Inferior parietal cortex (tissue), 1 donor: ENCODE data around the gene ST6GALNAC3.

Source experiments
- DNase-seq: peaks from one replicate; pipeline ENCODE4 v3.0.0-alpha.2; 2016; ENCODE audit errors: extremely low spot score

ST6GALNAC3 gene

DNA sequence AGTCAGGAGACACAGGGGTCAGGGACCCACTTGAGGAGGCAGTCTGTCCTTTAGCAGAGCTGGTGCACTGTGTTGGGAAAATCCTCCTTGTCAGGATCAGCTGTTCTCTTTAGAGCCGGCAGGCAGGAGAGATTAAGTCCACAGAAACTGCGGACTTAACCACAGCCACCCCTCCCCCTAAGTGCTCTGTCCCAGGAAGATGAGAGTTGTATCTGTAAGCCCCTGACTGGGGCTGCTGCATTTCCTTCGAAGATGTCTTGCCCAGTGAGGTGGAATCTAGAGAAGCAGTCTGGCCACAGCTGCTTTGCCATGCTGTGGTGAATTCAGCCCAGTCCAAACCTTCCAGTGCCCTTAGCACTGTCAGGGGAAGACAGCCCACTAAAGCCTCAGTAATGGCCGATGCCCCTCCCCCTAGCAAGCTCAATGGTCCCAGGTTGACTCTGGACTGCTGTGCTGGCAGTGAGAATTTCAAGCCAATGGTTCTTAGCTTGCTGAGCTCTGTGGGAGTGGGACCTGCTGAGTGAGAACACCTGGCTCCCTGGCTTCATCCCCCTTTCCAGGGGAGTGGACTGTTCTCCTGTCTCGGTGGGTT is 172.8 kb downstream of the ST6GALNAC3 start:
- DNase-seq = no peak

DNA sequence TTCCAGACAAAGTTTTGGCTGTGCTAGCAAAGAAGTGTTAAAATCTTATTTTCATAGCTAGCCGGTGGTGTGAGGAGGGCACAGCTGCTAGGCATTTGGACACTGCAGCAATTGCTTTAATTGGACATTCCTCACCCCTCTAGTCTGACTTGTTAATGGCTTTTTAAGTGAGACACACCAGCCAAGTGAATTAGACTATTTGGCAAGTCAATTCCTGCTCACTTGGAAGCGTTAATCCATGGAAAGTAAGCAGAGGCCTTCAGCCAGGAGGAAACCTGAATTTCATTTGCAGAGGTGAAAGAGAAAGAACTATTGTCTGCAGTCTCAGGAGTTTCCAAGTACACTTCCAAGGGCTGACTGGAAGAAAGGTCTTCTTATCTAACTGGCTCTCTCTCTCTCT is 175.7 kb downstream of the ST6GALNAC3 start:
- no peak for DNase-seq

DNA sequence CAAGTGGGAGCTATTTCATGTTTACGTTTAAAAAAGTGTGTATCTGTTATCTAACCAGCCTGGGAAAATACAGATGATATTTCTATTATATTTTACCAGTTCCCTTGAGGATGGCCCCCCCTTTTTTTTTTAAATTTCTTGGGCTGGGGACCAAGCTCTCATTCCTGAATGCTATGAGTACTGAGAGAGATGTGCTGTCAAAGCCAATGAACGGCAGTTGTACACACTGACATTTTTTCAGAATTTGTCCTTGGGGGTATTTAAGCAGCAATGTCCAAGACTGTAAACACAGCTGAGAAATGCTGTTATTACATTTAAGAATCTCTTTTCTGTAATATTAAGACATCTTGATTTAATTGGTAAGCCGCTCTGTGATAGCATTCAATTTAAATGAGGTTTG is 177.9 kb downstream of the ST6GALNAC3 start:
- no peak for DNase-seq

DNA sequence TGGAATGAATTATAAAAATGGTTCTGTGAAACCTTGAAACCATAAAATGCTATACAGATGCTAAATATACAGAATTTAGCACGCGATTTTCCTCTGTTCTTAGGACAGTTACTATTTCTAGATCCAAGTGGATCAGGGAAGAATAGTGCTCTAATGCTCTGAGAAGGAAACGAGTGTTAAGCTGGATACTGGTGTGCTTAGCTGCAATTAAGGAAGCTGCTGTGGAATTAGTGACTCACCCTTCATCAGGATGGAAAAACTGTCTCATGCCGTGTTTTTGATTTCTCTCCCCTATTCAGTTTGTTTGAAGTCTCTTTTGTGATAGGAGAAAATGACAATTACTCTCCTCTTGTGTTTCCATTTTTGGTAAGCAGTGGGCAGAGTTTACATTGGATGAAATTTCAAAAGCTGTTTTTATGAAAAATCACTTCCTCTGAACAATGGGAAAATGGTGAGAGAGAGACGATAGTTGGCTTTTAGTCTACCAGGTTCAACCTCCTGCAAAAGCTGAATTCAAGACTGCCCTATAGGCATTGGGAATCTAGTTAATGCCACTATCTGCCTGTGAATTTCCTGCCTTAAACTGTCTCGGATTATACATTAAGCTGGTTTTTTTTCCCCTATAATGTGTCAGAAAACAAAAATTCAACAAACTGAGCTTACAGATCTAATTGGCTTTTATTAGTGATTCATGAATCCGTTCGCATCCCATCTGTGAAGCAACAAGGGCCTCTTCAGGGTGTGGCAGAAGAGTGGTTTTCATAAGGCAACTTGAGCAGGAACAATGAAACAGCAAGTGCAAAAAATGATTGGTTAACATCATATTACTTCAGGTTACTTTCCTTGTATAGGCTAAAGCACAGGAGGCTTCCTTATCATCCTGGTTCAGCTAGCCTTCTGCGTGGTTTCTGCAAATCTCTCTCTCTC is 179.8 kb downstream of the ST6GALNAC3 start:
- peak; percentile 18 for DNase-seq

DNA sequence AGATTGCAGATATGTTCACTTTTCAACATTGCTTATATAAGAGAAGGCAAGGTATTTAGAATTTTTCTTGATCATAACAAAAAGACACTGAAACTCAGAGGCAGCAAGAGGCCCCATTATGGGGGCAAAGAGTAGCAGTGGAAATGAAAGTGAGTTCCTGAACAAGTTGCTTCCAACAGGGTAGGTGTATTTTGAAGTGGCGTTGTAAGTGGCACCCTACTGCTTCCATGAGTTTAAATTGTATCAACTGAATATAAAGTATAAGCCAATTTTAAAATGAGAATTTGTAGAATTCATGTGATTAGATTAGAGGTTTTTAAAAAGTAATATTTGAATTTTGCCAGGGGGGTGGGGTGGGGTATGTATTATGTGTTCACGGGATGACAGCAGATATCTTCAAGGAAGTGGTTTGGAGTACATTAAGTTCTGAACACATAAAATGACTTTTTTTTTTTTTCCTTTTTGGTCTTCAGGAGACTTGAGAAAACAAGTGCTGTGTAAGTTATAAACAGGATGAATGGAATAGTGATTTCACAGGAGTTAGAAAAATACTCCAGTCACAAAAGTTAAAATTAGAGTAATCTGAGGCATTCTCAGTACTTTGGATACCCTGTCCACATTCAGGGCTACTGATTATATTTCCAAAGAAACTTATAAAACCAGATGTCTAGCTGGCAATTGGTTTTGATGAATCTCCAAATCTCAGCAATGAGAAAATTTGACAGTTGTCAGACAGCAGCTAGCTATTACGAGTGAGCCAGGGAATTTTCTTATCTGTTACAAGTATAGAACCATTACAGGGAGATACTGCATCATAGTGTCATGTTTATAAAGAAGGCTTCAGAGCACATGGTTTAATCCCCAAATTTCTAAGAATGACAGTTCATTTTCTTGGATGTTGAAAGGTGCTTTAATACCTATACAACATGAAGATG is 182.0 kb downstream of the ST6GALNAC3 start:
- DNase-seq = no peak

DNA sequence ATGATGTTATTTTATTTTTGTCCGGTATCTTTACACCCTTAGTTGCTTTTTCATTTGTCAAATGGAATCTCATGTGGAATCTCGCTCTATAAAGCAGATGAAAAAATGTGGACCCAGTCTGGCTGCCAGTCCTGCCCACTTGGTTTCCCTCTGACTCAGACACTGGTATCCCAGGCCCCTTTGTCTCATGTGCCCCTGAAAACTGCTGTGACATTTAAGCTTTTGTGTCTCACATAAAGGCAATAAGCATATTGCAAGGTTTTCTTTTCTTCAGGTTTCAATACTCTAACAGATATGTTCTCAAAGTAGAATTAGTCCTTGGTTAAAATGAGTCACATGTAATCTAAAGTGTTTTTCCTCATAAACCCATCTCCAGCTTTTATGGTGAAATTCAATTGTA is 183.3 kb downstream of the ST6GALNAC3 start:
- no peak for DNase-seq

DNA sequence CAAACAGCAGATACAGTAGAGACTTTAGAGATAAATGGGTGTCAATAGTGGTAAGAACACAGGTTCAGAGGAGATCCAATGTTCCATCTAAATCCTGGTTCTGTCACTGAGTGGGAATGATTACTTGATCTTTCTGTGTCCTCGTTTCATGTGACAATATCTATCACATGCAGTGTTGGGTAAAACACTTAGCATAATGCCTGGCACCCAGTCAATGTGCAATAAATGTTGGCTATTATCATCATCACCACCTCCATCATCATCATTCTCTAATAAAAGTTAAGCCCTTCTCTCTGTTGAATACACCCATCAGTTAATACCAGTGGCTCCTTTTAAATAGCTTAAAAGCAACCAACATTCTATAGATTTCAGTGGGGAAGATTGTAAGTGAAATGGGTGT is 184.7 kb downstream of the ST6GALNAC3 start:
- no peak for DNase-seq

DNA sequence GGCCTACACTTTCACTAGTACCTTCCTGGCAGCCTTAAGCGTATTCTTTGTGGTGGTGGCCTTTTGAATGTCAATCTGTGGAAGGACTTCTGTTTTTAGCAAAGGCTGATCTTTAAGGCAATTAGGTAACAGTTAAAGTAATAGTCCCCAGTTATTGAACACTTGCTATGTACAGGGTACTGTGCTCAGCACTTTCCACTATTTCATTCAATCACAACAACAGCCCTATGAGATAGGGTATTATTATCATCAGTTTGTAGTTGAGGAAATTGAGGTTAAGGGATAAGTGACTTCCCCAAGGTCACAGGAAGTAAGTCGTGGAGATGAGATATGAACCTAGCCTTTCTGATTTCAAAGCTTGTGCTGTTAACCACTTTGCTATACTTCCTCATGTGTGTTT is 185.7 kb downstream of the ST6GALNAC3 start:
- no peak for DNase-seq

DNA sequence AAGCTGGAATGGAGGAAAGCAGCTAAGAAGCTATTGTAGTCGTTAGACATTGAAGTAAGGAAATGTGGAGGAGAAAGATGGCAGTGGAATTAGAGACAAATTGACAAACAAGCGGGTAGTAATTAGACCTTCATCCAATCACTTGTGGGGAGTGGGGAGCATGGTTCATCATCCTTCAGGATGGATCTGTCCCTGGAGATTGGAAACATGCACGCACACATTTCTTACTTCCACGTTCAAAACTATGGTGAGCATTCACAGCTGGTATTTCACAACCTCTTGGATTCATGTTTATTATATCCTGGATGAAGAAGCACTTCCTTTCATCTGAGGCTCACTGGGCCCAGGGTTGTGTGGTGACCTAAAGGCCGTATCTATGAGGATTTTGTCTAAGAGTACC is 188.1 kb downstream of the ST6GALNAC3 start:
- no peak for DNase-seq

DNA sequence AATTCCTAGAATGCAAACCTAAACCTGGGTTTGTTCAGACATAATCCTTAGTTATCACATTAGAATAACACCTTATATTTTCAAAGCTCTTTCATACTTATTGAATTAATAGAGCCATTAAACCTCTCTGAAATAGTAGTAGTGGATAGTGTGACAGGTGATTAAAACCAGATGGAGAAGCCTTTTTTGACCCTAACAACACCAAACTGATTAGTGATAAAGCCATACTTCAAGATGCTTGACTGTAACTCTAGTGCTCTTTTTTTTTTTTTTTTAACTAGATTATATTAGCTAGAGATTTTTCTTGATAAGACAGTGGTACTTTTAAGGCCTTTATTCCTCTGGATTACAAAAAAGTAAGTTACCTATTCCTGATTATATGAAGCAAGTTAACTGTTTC is 190.1 kb downstream of the ST6GALNAC3 start:
- DNase-seq = no peak

DNA sequence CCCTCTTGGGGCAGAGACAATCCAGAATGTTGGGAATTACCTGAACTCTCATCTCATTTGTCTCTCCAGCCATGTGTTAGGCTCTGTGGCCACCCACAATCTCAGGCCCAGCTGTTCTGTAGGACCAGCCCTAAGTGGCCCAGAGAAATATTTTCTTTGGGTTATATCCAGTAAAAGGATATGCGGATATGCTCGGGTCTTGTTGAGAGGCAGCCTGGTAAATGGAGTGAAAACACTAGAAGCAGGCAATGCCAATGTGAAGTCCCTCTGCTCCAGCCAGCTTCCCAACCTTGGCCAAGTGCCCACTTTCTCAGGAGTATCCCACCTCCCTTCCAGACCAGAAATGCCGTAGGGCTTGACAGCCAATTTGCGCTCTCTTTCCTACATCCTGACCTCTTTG is 192.2 kb downstream of the ST6GALNAC3 start:
- DNase-seq = no peak

DNA sequence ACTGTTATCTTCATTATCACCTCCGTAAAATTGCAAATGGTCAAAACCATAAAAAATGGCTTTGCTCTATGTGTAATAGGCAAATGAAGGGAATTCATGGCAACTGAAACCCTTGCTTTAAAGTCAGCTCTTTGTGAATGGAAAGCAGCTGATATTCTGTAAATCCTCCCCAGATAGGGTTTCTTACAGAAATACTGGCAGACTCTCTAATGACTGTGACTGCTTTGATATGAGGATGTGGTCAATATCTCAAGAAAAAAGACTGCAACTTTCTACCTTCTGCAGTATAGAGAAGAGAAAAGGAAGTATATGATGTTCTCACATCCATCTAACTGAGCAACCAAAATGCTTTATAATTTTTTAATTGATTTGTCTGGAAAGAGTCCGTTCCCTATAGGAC is 193.1 kb downstream of the ST6GALNAC3 start:
- DNase-seq = no peak

DNA sequence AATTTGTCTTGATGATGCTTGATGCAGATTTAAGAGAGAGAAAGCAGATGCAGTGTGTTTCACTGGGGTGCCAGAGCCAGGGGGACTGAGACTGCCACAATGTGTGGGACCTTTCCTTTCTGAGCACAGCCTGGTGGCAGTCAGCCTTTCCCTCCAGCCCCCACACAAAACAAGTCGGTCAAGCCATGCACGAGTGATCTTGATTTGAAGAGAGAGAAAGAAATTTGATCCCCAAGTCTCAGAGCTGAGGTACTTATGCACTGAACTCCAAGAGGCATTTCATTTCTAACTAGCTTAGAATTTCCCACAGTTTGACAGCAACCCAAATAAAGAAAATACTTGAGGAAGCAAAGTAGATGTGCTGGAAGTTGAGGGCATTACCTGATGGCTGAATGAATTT is 193.8 kb downstream of the ST6GALNAC3 start:
- no peak for DNase-seq

DNA sequence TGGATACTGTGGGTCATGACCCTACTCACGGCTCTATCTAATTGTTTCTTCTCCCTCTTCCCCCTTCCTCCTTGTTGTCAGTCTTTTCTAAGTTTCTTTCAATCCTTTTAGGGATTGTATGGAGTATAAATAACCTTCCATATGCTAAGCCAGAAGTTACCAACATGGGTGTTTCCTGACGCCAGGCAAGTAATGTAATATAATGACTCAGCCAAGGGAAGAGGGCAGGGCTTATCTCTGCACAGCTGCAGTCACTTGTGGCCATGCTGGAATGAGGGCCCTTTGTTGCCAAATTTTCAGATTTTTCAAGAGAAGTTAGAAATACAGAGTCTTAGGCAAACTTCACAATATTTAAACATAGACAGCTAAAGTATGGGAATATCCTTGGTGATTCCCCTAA is 194.6 kb downstream of the ST6GALNAC3 start:
- DNase-seq = no peak

DNA sequence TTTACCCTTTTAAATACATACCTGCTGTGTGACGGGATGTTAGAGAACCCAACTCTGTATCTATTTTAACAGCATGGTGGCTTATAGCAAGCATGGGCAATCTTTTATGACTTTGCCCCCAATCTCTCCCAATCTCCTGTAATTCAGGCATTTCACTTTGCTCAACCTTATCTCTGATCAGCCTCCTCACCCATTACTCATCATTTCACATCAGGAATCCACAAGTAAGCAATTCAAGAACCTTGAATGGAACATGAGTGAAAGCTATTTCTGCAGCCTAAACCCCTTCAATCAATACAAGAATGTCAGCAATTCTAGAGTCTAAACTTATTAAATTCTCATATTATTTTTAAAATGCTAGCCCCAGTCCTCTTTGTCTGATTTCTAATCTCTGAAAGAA is 199.8 kb downstream of the ST6GALNAC3 start:
- DNase-seq = no peak

DNA sequence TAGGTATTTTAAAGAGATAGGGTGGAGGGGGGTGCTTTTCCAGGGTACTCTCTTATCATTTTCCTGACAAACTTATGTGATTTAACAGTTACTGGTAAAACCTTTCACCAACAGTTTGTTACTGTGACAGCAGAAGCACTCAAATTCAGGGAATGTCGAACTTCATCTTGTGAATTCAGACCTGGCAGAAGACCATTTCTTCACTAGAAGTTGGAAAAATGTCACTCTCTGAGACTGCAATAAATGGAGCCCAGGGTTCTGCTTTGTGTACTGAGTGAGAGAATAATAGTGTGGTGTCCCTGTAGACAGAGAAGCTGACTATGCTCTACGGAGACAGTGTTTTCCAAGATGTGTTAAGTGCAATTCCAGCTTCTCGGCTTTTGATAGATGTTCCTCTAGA is 200.2 kb downstream of the ST6GALNAC3 start:
- DNase-seq = no peak

DNA sequence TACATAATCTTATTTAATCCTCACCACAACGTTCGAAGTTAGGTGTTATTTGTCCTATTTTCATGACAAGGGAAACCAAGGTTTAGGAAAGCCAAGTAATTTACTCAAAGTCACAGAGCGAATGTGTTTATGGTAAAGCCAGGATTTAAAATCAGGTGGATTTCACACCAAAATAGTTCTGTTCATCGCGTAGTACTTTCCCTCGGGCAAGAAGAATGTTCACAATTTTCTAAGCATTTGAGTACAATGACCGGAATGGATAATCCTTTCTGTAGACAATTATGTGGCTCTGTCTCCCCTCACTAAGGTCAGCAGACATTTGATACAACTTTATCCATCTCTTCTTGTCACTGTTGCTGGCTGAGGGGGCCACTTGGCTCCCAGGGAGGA is 204.2 kb downstream of the ST6GALNAC3 start:
- no peak for DNase-seq

DNA sequence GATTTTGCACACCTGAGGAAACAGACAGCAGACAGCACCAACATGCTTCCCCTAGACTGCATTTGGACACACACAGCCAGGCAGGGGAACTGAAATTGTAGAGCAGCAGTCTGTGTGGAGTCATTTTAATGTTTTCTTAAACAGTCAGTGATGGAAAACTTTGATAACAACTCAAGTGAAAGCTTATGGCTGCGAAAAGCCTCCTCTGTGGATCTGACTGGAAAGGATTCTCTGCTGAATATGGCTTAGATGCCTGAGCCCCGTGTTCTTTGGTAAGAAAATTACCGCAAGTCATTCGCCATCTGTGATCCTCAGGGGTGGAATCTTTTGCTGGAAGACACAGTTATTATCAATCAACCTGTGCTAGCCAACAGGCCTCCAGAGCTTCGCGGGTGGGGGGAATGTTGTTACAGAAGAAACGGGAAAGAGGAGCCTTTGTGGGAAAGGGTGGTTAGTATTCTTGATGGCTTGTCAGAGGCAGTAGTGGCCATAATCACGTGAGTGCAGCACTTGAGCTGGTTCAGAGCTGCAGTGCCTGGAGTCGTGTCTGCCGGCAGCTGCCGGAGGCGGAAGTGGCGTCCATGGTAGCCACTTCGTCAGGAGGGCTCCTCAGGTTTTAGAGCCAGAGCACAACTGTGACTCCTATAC is 204.7 kb downstream of the ST6GALNAC3 start:
- DNase-seq = no peak

DNA sequence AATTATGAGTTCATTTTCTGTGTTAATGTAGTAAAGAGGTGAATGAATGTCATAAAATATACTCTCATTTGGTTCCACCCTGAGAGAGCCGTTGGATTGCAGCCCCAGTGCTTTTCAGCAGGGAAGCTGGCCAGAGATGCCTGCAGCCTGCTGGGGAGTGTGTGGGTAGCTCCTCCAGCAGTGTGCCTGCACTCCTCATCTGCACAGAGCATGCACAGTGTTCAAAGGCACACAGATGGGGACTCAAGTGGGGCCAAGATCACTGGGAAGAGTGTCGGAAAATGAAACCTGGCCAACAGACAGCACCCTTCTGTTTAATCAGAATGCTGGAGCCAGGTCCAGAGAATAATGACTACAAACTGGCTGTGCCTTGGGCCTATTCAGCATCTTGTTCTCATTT is 206.8 kb downstream of the ST6GALNAC3 start:
- peak; percentile 52 for DNase-seq

DNA sequence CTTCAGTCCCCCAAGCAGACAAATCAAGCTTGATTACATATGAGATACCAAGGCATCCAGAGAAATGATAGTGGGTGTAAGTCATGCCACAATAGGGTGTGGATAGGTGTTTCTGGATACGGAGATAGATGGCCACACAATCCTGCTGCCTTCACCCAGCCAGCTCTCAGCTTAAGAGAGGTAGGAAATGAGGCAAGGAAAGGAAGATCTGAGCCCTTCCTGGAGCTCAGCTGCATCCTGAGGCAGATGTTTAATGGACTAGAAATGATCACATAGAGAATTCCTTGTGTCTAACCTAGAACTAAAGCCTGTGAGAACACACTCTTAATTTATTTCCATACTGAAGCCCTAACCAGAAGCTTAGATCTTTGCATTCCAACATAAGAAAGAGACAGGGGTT is 210.3 kb downstream of the ST6GALNAC3 start:
- no peak for DNase-seq

DNA sequence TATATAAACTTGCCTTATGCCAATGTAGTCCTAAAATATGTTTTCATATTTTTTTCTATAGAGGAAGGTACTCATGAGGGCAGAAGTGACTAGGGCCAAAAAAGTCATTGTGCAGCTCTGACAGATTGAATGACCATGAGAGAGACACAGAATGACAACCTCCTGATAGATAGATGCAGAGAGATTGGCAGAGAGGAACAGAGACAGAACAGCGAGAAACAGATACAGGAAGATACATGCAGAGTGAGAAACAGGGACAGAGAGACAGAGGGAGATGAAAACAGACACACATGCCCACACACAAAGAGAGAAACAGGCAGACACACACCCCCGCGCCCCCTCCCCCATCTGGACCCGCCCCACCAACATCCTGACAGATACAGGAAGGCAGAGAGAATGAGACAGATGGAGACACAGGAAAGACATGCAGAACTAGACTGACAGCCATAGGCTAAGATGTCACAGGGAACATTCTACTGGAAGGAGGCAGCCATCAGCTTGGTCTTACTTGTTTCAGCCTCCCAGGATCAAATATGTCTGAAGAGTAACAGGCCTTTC is 211.1 kb downstream of the ST6GALNAC3 start:
- DNase-seq = no peak

DNA sequence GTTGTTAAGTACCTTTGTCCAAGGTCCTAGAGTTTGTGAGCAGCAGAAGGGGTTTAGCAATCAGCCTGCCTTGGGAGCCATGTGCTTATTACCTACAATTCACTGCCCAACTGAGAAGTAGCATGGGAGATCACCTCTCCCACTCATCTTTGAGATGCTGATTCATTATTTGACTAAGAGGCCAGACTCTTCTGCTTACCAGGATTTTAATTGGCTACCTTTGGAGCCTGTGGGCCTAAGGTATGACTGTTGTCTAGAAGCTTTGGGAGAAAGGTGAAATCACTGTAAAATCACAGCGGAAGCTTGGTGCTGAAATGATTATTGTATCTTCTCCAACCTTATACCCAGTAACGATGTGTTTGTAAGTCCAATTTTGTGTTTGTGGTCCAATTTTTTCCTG is 213.4 kb downstream of the ST6GALNAC3 start:
- DNase-seq = no peak
